ENCODE data around the gene PDC. TPM values are rescaled to one million over a fixed set of nuclear protein-coding genes. Genes with fewer than 3 reads are reported as not detected.

PDC gene
- total and polyA plus RNA-seq, 2 donors (not counting 3 experiments of a cell fraction or from before 2014, with no cell fraction given), result not detected

DNA sequence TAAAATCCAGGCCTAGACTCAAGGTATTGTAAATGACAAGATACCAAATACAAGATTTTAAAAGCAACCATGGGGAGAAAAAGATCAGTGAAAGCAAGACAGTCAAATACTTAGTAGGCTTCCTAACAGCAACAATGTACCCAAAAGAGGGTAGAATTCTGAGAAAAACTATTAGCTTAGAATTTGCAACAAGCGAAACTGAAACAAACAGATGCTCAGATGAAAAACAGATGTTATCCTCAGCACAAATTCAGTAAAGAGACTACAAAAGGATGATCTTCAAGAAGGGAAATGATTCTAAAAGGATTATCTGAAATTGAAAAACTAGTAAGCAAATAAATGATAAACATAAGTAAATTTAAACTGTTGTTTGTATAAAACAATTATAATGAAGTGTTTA lies 40.0 kb downstream of the PDC start:
- dilution Hi-C loops (cut with MboI; ENCODE audit: extremely low pct_ligation_motif_present, low sequenced_read_pairs), result no loop called here
- TF ChIP-seq POLR2AphosphoS5 (IDR thresholded peaks at IDR 0.05; ENCODE audit: insufficient read depth, low read depth, low read length), result no peak
- no peak for TF ChIP-seq MYC (IDR thresholded peaks at IDR 0.05; ENCODE audit: low read depth, low read length)
- TF ChIP-seq GATA2 (IDR thresholded peaks at IDR 0.05; ENCODE audit: insufficient read depth, insufficient read length, low read depth, low read length), result no peak
- TF ChIP-seq, protein P1, sequence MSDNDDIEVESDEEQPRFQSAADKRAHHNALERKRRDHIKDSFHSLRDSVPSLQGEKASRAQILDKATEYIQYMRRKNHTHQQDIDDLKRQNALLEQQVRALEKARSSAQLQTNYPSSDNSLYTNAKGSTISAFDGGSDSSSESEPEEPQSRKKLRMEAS (IDR thresholded peaks at IDR 0.05; ENCODE audit: insufficient read depth, insufficient read length), result no peak
- no peak for TF ChIP-seq FOS (IDR thresholded peaks at IDR 0.05; ENCODE audit: borderline replicate concordance, insufficient read depth, low read length)
- TF ChIP-seq JUN (IDR thresholded peaks at IDR 0.05; ENCODE audit: borderline replicate concordance, insufficient read depth, insufficient read length, low read depth), result no peak
- TF ChIP-seq EZH2 (IDR thresholded peaks at IDR 0.05; ENCODE audit: borderline replicate concordance, low read depth, low read length, severe bottlenecking), result no peak
- TF ChIP-seq, protein P2, sequence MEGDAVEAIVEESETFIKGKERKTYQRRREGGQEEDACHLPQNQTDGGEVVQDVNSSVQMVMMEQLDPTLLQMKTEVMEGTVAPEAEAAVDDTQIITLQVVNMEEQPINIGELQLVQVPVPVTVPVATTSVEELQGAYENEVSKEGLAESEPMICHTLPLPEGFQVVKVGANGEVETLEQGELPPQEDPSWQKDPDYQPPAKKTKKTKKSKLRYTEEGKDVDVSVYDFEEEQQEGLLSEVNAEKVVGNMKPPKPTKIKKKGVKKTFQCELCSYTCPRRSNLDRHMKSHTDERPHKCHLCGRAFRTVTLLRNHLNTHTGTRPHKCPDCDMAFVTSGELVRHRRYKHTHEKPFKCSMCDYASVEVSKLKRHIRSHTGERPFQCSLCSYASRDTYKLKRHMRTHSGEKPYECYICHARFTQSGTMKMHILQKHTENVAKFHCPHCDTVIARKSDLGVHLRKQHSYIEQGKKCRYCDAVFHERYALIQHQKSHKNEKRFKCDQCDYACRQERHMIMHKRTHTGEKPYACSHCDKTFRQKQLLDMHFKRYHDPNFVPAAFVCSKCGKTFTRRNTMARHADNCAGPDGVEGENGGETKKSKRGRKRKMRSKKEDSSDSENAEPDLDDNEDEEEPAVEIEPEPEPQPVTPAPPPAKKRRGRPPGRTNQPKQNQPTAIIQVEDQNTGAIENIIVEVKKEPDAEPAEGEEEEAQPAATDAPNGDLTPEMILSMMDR (IDR thresholded peaks at IDR 0.05; ENCODE audit: extremely low read depth in 1 of 2, insufficient read depth in 1 of 2, low read depth in 1 of 2, low read length in 2 of 2), result no peak
- TF ChIP-seq POLR2A (IDR thresholded peaks at IDR 0.05; ENCODE audit: low read depth, low read length), result no peak
- no peaks in the 10 kb centered on the region for H3K27me3 ChIP-seq (ENCODE audit: control insufficient read depth in 2 of 2, insufficient read depth in 2 of 2, low read length in 2 of 2)

More for the DNA sequence above, 40.0 kb downstream of the PDC start:
- BruUV-seq (replicated peaks), result TSS peak; percentile 16
- Histone ChIP-seq H3K4me2 (ENCODE audit: insufficient read depth, low read length) (no peak overlapping the region), H3K27ac (ENCODE audit: insufficient read depth, low read depth, low read length) (no peak overlapping the region), H3K9me1 (replicated peaks; ENCODE audit: control insufficient read depth, extremely low read depth, insufficient read depth, low read length) (no peaks in the 10 kb centered on the region), H3K4me3 (replicated peaks in 1 of 3; ENCODE audit: insufficient read depth in 1 of 3, low read depth in 1 of 3, low read length in 3 of 3) (no peak overlapping the region), H3K36me3 (ENCODE audit: control insufficient read depth in 2 of 2, extremely low read depth in 1 of 2, insufficient read depth in 2 of 2, low read length in 2 of 2) (peaks cover 2 to 5% of the 10 kb centered on the region in 2 experiments), H3K9me3 (replicated peaks; ENCODE audit: control insufficient read depth, insufficient read depth, low read length) (no peaks in the 10 kb centered on the region), H4K20me1 (replicated peaks; ENCODE audit: control insufficient read depth, extremely low read depth, insufficient read depth, low read length) (no peaks in the 10 kb centered on the region), H2AFZ (ENCODE audit: low read depth, low read length) (no peak overlapping the region), H3K4me1 (ENCODE audit: control insufficient read depth, extremely low read depth, insufficient read depth, low read length) (no peaks in the 10 kb centered on the region), H3K9ac (replicated peaks; ENCODE audit: extremely low read depth, insufficient read depth, low read length) (no peak overlapping the region), H3K79me2 (ENCODE audit: control insufficient read depth, insufficient read depth, low read length) (no peaks in the 10 kb centered on the region)
- ChIA-PET POLR2A (no interaction called here), CTCF (interaction anchor here (0.6 to 1.4 kb wide), 3 partner anchors 17 to 565 kb away, joined by 3 to 4 read pairs (median 4); no protein-coding TSS in a partner anchor)
- FAIRE-seq (no peak), DNase-seq (ENCODE audit: low read depth, low spot score) (no peak)
- intact Hi-C loops (cut with micrococcal nuclease), result no loop called here

Measured in endothelial cell of umbilical vein (primary cell).